ENCODE results near the gene HSD3B7.

The HSD3B7 gene

GRCh38 chr16:30946671-30947540 lies 38.1 kb upstream of the HSD3B7 start:
- Histone ChIP-seq H3K4me1 (ENCODE audit: control extremely low read depth in 1 of 4, control insufficient read depth in 4 of 4, insufficient read depth in 4 of 4, low read length in 3 of 4) (peaks cover 2 to 34% (median 30%) of the 10 kb centered on the region in 4 experiments), H3K27ac (ENCODE audit: insufficient read depth in 1 of 2, low read depth in 1 of 2, low read length in 2 of 2, poor library complexity in 1 of 2, severe bottlenecking in 2 of 2) (peak overlapping the region in 1 of 2 experiments; percentile 34), H3K27me3 (replicated peaks in 2 of 5; ENCODE audit: control insufficient read depth in 4 of 5, insufficient read depth in 5 of 5, low read length in 4 of 5) (no peaks in the 10 kb centered on the region), H3K36me3 (ENCODE audit: control insufficient read depth in 4 of 4, insufficient read depth in 4 of 4, low read length in 3 of 4) (peaks cover 0 to 63% (median 28%) of the 10 kb centered on the region in 4 experiments), H3K4me3 (ENCODE audit: control insufficient read depth in 1 of 7, extremely low read depth in 1 of 7, insufficient read depth in 4 of 7, low read depth in 2 of 7, low read length in 6 of 7) (no peak overlapping the region), H3K9me3 (ENCODE audit: control extremely low read depth in 1 of 5, control insufficient read depth in 4 of 5, insufficient read depth in 2 of 5, low read depth in 1 of 5, low read length in 4 of 5) (no peaks in the 10 kb centered on the region)
- 98% methylated on average over 36 of the region's 38 CpGs for WGBS (ENCODE audit: insufficient coverage)
- POLR2A ChIA-PET: no interaction called here
- CTCF ChIA-PET: interaction anchor here (3.3 kb wide), 1 partner anchor 10 kb away, joined by 14 read pairs; no protein-coding TSS in a partner anchor
- DNase-seq: no peak

- WGBS (ENCODE audit: insufficient coverage): 100% methylated on average over 1 of the region's 3 CpGs
- Histone ChIP-seq H3K4me3 (ENCODE audit: control insufficient read depth in 1 of 7, extremely low read depth in 1 of 7, insufficient read depth in 4 of 7, low read depth in 2 of 7, low read length in 6 of 7) (no peak overlapping the region), H3K27ac (ENCODE audit: insufficient read depth in 1 of 2, low read depth in 1 of 2, low read length in 2 of 2, poor library complexity in 1 of 2, severe bottlenecking in 2 of 2) (peak overlapping the region in 1 of 2 experiments; percentile 89), H3K36me3 (ENCODE audit: control insufficient read depth in 4 of 4, insufficient read depth in 4 of 4, low read length in 3 of 4) (peaks cover 0 to 57% (median 26%) of the 10 kb centered on the region in 4 experiments), H3K9me3 (ENCODE audit: control extremely low read depth in 1 of 5, control insufficient read depth in 4 of 5, insufficient read depth in 2 of 5, low read depth in 1 of 5, low read length in 4 of 5) (no peaks in the 10 kb centered on the region), H3K4me1 (ENCODE audit: control extremely low read depth in 1 of 4, control insufficient read depth in 4 of 4, insufficient read depth in 4 of 4, low read length in 3 of 4) (peaks cover 2 to 28% (median 25%) of the 10 kb centered on the region in 4 experiments), H3K27me3 (replicated peaks in 2 of 5; ENCODE audit: control insufficient read depth in 4 of 5, insufficient read depth in 5 of 5, low read length in 4 of 5) (no peaks in the 10 kb centered on the region)
- POLR2A ChIA-PET: no interaction called here
- CTCF ChIA-PET: interaction anchor here (3.3 kb wide), 1 partner anchor 10 kb away, joined by 14 read pairs; no protein-coding TSS in a partner anchor
- no peak for DNase-seq
Observed at GRCh38 chr16:30947541-30947858, 37.5 kb upstream of the HSD3B7 start.

- DNase-seq: peak; percentile 85 to 94 (median 93)
- Histone ChIP-seq H3K9me3 (ENCODE audit: control extremely low read depth in 1 of 5, control insufficient read depth in 4 of 5, insufficient read depth in 2 of 5, low read depth in 1 of 5, low read length in 4 of 5) (no peaks in the 10 kb centered on the region), H3K27ac (ENCODE audit: insufficient read depth in 1 of 2, low read depth in 1 of 2, low read length in 2 of 2, poor library complexity in 1 of 2, severe bottlenecking in 2 of 2) (peak overlapping the region; percentile 67 to 89), H3K27me3 (replicated peaks in 2 of 5; ENCODE audit: control insufficient read depth in 4 of 5, insufficient read depth in 5 of 5, low read length in 4 of 5) (no peaks in the 10 kb centered on the region), H3K4me3 (ENCODE audit: control insufficient read depth in 1 of 7, extremely low read depth in 1 of 7, insufficient read depth in 4 of 7, low read depth in 2 of 7, low read length in 6 of 7) (peak overlapping the region in 6 of 7 experiments; percentile 81 to 99 (median 90)), H3K4me1 (ENCODE audit: control extremely low read depth in 1 of 4, control insufficient read depth in 4 of 4, insufficient read depth in 4 of 4, low read length in 3 of 4) (peaks cover 2 to 31% (median 25%) of the 10 kb centered on the region in 4 experiments), H3K36me3 (ENCODE audit: control insufficient read depth in 4 of 4, insufficient read depth in 4 of 4, low read length in 3 of 4) (peaks cover 0 to 55% (median 23%) of the 10 kb centered on the region in 4 experiments)
- POLR2A ChIA-PET: no interaction called here
- 63% methylated on average over 24 of the region's 44 CpGs for WGBS (ENCODE audit: insufficient coverage)
- CTCF ChIA-PET: interaction anchor here (3.3 kb wide), 1 partner anchor 11 kb away, joined by 14 read pairs; no protein-coding TSS in a partner anchor
Observed at GRCh38 chr16:30947859-30948666, 36.9 kb upstream of the HSD3B7 start.

- under 1% methylated on average over 50 of the region's 70 CpGs for WGBS (ENCODE audit: insufficient coverage)
- peak; percentile 62 to 84 (median 78) for DNase-seq
- Histone ChIP-seq H3K36me3 (ENCODE audit: control insufficient read depth in 4 of 4, insufficient read depth in 4 of 4, low read length in 3 of 4) (peaks cover 0 to 58% (median 24%) of the 10 kb centered on the region in 4 experiments), H3K4me3 (ENCODE audit: control insufficient read depth in 1 of 7, extremely low read depth in 1 of 7, insufficient read depth in 4 of 7, low read depth in 2 of 7, low read length in 6 of 7) (peak within 1 kb of the TSS; percentile 61 to 99 (median 87)), H3K27me3 (replicated peaks in 2 of 5; ENCODE audit: control insufficient read depth in 4 of 5, insufficient read depth in 5 of 5, low read length in 4 of 5) (no peaks in the 10 kb centered on the region), H3K9me3 (ENCODE audit: control extremely low read depth in 1 of 5, control insufficient read depth in 4 of 5, insufficient read depth in 2 of 5, low read depth in 1 of 5, low read length in 4 of 5) (no peaks in the 10 kb centered on the region), H3K4me1 (ENCODE audit: control extremely low read depth in 1 of 4, control insufficient read depth in 4 of 4, insufficient read depth in 4 of 4, low read length in 3 of 4) (peaks cover 2 to 39% (median 30%) of the 10 kb centered on the region in 4 experiments), H3K27ac (ENCODE audit: insufficient read depth in 1 of 2, low read depth in 1 of 2, low read length in 2 of 2, poor library complexity in 1 of 2, severe bottlenecking in 2 of 2) (peak within 1 kb of the TSS; percentile 67 to 89)
- ChIA-PET CTCF (interaction anchor here (1.2 to 3.3 kb wide), 4 partner anchors 7 to 14 kb away, joined by 3 to 14 read pairs (median 7); no protein-coding TSS in a partner anchor), POLR2A (interaction anchor here (0.6 kb wide), 1 partner anchor 11 kb away, joined by 3 read pairs; no protein-coding TSS in a partner anchor)
Observed at GRCh38 chr16:30948667-30949649, 36.0 kb upstream of the HSD3B7 start, which contains the start of gene ORAI3. Gene ORAI3 (plus strand): TSS chr16:30949068. CDS start chr16:30949290, 222 bp downstream.

- no peaks in the 10 kb centered on the region for H3K27me3 ChIP-seq (replicated peaks in 2 of 5; ENCODE audit: control insufficient read depth in 4 of 5, insufficient read depth in 5 of 5, low read length in 4 of 5)
- H3K27ac ChIP-seq (ENCODE audit: insufficient read depth in 1 of 2, low read depth in 1 of 2, low read length in 2 of 2, poor library complexity in 1 of 2, severe bottlenecking in 2 of 2): peak overlapping the region; percentile 67 to 89
- DNase-seq: peak in 2 of 3 donors; percentile 39 to 50
- ChIA-PET POLR2A (no interaction called here), CTCF (interaction anchor here (1.2 to 3.3 kb wide), 4 partner anchors 8 to 15 kb away, joined by 3 to 14 read pairs (median 7); no protein-coding TSS in a partner anchor)
- H3K4me3 ChIP-seq (ENCODE audit: control insufficient read depth in 1 of 7, extremely low read depth in 1 of 7, insufficient read depth in 4 of 7, low read depth in 2 of 7, low read length in 6 of 7): peak overlapping the region; percentile 29 to 99 (median 87)
- no peaks in the 10 kb centered on the region for H3K9me3 ChIP-seq (ENCODE audit: control extremely low read depth in 1 of 5, control insufficient read depth in 4 of 5, insufficient read depth in 2 of 5, low read depth in 1 of 5, low read length in 4 of 5)
- H3K4me1 ChIP-seq (ENCODE audit: control extremely low read depth in 1 of 4, control insufficient read depth in 4 of 4, insufficient read depth in 4 of 4, low read length in 3 of 4): peaks cover 2 to 42% (median 30%) of the 10 kb centered on the region in 4 experiments
- peaks cover 0 to 58% (median 26%) of the 10 kb centered on the region in 4 experiments for H3K36me3 ChIP-seq (ENCODE audit: control insufficient read depth in 4 of 4, insufficient read depth in 4 of 4, low read length in 3 of 4)
- WGBS (ENCODE audit: insufficient coverage): 0% methylated on average over 18 of the region's 21 CpGs
Observed at GRCh38 chr16:30949650-30950515, 35.1 kb upstream of the HSD3B7 start.
